DMS79 treated with DMSO at 0.1 percent for 48 hours (cell line): ENCODE results near the gene PRDM1.
"Not testable (repeated sequence)": the region's sequence is repeated elsewhere in the genome, so short reads cannot be mapped to it uniquely, and the experiment has no call there.

Source experiments
- DNase-seq: peaks from one replicate; lab custom pipeline; 2025; lab: John Stamatoyannopoulos, UW

PRDM1 gene

DNA sequence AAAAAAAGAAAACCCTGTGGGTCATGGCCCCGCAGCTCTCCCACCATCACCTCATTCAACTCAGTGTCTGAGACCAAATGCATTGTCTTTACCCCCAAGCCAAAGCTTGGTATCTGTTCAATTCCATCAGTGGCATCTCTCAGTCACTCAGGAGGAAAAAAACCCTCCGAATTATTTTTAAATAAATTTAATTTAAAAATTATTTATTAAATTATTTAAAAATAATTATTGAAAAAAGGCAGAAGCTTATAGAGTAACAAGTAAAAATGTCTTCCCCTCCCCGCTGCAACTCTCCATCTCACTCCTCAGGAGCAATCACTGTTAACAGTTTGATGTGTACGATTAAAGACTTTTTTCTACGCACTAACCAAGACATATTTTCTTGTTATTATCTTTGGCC is 50.7 kb downstream of the PRDM1 start:
- no peak for DNase-seq

DNA sequence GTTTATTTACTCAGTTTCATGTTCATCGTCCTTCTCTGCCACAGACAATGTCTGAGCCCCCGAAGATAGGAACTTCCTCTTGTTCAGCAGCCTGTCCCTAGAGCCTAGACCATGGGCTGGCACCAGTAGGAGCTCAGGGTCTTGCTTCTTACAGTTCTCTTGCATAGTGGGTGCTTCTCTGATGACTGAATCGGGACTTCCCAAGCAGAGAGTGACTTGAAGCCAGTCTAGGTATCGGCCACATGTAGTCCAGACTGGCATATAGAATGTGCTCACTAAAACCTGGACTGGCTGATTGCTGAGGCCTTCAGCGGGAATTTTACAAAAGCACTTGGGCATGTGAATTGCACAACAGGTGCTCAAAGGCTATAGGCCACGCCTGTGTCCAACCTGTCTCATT is 52.0 kb downstream of the PRDM1 start:
- no peak for DNase-seq

DNA sequence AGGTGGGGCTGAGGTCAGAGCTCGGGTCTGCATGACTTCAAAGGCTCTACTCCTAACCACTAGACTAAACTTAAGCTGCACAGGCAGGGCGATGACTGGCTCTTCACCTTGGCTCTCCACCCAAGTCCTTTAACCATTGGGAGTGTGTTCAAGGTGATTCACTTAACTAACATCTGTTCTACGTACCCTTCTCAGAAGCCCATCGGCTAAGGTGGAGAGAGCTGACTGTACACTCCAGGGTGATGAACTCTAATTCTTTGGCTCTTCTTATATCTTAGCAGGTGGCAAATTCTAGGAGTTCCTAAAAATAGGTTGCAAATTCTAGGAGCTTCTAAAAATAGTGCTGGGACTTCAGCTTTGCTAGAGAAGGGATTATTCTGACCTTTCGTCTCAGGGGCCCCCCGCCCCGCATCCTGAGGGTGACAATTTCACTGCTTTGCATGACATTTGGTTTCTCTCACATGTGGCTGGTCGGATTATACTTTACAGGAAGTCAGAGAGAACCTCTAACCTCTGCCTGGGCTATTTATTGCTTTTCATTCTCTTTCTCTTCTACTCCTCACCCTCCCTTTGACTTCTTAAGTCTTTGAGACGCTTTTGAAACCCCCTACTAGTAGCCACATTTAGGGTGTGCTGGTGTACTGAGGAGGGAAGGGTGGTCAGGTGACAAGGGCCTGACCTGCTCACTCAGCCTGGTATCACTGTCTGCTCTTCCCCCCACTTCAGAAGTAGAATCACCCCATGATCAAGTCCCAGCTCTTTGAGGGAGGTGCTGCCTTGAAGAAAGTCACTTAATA is 55.5 kb downstream of the PRDM1 start:
- DNase-seq = no peak

DNA sequence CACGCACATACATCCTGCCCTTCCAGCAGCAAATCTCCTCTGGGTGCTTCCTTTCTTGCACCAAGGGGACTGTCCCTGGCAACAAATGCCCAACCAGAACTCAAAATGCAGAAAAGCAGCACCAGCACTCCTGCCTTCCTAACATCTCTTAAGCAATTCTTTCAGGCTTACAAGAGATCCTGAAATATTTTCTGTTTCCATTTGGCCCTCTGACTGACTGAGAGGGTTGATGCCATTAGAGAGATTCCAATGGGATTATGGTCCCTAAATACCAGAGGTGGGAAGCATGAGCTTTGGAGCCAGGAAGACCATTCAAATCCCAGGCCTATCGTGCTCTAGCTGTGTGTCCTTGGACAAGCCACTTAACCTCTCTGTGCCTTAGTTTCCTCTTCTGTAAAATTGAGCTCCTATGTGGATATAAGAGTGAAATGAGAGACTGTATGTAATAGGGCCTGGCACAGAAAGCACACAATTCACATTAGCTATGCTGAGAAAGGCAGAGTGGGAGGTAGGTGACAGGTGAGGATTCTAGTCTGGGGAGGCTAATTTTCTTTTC is 56.8 kb downstream of the PRDM1 start:
- no peak for DNase-seq

DNA sequence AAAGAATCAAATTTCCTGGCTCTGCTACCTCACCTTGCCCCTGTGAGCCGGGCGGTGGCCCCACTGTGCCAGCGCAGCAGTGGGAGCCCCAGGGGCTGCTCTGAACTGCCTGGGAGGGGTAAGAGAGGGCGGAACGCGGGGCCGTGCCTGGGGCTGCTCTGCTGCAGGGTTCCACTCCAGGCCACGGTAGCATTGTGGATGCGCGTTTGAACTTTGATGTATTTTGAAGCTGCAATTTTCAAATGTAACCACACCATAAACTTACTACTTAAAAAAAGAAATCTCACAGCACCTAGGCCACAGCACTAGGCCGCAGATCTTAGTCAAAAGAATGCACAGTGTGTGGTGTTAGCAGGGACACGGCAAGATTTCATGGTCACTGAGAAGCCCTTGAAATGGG is 57.5 kb downstream of the PRDM1 start:
- DNase-seq = no peak

DNA sequence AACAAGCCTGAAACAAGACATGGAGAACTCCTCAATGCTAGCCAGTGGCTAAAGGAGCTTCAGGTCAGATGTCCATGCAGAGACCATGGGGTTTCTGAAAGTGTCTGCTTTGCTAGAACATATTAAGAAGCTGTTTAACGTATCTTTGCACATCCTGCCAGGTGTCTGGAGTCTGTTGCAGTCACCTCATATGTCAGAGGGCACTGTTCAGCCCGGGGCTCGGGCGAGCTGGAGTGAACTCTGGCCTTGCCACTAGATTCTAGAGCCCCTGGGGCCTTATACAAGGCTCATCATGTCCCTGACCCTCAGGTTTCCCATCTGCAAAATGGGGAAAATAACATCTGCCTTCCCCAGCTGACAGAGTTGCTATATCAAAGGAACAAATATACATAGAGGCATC is 59.0 kb downstream of the PRDM1 start:
- DNase-seq = no peak

DNA sequence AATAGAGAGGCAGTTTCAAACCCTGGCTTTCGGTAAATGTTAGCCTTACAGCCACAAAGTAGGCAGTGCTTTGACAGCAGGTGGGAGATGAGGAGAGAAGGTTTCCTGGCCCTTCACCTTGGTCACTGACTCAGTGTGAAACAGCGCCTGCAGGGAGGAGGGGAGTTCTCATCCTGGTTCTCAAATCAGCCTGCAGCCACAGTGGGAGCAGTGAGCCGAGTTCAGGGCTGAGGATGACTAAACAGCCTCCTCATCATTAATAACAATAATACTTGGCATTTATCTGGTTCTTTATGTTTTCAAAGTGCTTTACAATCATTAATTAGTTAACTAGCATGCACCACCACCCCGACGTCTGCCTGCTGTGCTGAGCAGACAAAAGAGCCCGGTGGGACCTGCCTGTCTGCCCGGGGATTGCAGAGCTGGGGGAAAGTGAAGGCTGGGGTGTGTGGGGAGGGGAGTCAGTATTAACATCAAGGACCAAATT is 59.6 kb downstream of the PRDM1 start:
- DNase-seq = no peak

DNA sequence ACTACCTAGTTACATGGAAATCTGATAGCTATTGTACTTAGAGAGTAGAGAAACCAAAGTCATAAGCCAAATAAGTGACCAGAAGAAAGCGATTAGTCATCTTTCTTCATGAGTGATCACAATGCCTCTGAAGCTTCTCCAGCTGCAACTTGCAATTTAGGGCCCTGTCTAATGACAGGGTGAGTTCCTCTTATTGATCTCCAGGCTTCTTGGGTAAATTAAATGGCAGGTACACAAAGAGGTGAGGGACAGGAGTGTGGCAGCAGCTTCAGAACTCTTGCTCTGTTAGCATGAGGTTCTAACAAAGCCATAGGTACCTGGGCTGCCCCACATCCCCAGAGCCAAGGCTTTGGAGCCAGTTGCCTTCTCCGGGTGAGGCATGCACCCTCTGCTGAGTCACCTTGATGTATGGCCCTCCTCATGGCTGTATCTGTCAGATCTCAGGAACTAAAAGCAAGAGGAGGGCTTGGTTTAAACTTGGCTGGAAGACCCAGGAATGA is 60.8 kb downstream of the PRDM1 start:
- DNase-seq = no peak

DNA sequence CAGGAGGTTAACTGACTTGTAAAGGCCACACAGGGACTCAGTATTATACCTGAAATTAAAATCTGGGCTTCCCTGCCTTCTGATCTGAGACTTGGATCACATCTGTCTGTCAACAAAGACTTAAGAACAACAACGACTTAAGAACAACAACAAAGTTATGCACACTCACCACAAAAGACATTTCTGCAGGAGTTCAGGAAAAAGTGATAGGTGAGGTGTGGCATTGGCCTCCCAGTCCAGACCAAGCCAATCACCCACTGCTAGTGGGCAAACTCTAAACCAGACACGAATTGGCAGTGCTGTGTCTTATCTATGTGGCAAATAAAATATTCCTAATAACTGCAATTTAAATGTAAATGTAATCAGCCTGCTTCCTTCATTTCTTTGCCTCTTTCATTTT is 61.3 kb downstream of the PRDM1 start:
- DNase-seq = no peak

DNA sequence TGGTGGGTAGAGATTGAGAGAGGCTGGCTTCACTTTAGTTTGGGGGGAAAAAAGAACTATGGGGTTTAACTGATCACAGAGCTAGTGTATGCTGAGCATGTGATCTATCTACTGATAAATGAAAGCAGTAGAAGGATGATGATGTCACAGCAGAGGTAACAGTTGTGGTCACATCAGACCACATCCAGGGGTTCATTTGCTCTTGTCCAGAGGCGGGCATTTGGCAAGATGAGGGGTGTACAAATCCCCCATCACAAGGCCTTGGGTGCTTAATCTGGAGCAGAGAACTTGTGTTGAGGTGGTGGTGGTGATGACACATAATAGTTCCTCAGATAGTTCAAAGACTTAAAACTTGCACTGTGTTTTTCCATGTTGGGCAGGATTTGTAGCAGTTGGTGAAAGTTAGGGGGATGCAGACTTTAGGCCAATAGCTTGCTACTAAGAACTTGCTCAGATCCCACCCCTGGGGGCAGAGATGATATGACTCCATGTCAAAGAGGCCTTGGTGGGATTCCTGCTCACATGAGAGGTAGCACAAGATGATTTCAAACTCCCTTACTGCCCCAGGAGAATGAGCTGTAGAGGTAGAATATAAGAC is 63.4 kb downstream of the PRDM1 start:
- no peak for DNase-seq

DNA sequence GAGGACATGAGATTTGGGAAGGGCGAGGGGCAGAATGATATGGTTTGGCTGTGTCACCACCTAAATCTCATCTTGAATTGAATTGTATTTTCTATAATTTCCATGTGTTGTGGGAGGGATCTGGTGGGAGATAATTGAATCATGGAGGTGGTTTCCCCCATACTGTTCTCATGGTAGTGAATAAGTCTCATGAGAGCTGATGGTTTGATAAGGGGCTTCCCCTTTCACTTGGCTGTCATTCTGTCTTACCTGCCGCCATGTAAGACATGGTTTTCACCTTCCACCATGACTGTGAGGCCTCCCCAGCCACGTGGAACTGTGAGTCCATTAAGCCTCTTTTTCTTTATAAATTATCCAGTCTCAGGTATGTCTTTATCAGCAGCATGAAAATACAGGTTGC is 66.3 kb downstream of the PRDM1 start:
- DNase-seq = not testable (repeated sequence)

DNA sequence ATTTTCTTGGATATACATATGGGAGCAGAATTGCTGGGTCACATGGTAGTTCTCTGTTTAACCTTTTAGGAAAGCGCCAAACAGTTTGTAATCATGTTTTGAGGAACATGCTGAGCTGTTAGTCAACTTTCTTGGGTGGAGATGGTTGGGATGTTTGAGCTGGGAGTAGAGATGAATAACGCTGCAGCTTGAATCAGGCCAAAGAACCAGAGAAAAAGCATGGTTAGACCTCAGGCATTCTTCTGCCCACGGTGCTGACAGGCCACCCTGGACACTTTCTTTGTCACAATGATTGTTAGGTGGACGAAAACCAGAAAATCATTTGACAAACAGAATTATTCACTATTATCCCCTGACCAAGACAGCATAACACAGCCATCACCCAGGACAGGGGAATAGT is 66.8 kb downstream of the PRDM1 start:
- no peak for DNase-seq

DNA sequence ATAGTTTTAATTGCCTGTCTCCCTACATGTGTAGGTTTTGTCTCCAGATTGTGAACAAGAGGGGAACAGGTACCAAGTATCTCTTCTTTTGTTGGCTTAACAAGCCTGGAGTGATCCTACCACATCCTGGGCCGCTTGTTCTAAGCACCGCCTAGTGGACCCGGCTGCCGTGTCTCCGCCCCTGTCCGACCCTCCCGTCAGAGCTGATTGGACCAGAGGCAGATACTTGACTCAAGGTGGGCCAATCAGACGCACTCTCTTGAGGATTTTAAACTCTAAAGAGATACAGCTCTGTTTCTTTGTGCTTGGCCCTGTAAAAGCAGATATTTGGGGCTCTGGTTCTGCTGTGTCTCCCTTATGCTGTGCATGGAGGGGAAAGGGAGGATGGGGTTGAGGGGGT is 68.2 kb downstream of the PRDM1 start:
- no peak for DNase-seq

DNA sequence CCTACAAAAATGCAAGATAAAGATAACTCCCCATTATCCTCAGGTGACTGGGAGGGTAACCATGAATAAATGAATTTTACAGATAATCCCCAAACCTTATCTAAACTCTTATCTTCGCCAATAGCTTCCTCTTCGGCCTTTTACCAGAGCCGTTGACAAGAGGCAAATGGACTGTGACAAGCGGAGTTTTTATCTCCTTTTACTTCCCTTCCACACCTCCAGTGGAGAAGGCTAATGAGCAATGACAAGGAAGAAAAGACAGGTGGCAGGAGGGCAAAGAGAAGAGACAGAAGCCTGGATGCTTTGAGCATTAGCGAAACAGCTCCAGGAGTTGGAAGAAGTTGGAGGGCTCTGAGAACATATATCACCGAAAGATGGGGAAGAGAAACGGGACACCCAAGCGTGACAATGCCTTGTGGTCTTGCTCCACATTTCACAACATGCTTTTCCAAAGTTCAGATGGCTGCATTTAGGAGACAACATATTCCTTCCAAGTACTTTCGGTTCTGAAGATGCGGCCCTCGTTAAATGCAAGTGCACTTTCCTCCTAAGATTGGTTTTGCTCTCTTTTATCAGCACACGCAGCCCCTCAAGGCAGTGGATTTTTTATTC is 69.2 kb downstream of the PRDM1 start:
- DNase-seq = no peak

DNA sequence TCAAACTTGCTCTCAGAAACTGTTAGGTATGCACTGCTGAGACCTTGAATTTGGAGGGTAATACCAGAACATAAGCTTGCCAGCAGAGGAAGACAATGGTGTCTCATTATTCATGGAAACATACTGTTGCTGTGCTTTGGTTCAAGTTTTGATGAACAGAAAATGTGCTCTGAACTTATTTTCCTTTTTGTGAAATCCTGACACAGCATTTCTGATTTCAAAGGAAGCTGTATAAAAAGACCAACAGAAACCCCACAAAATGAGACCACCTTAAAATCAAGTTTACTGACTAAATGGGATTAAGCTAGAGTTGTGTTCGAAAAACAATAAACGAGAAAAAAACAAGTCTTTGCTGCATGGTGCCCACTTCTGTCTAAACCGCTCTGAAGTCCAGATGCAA is 70.3 kb downstream of the PRDM1 start:
- no peak for DNase-seq

DNA sequence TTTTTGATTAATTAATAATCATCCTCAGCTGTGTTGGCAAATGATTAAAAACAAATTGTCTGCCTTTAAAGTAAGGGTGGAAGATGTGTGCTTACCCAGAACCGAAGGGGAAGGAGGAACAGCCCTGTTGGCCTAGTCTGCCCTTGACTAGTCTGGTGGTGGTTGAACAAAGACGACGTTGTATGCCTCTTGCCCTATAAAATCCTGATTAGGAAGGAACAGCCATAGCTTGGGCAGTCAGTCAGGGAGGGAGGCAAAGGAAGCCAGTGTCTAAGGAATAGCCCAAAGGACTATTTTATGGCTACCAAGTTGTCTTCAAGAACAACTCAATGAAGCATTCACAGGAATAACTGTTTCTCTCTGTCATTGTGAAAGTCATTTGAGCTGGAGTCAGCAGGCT is 70.7 kb downstream of the PRDM1 start:
- DNase-seq = no peak

DNA sequence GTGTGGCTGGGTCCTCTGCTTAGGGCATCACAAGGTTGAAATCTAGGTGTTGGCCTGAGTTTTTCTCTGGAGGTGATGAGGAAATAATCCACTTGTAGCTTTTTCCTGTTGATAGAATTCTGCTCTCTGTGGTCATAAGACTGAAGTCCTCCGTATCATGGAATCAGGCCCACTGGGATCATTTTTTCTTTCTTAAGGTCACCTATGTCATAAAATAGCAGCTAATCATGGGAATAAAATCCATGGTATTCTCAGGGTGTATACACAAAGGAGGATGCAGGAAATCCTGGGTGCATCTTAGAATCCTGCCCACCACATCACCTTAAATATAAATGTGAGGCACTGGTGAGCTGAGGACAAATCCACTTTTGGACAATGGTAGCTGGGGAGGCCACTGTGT is 72.7 kb downstream of the PRDM1 start:
- no peak for DNase-seq
